HepG2 (cell line): Measurements from ENCODE around the gene PRR12. TPM values are rescaled to one million over a fixed set of nuclear protein-coding genes. Genes with fewer than 3 reads are reported as not detected.

Experiments
- ATAC-seq: fragments of 200-7000 bp; cut with Tn5 transposase; 3 replicates; pipeline ENCODE4 v1.9.1; 2020; ENCODE audit warnings: mild to moderate bottlenecking, moderate library complexity
- BruUV-seq: library from RNA; stranded (reverse); fragments of 400-500 nt; replicated peaks from 2 replicates; lab custom pipeline; 2021; lab: Mats Ljungman, UMichigan
- CTCF ChIA-PET: fragments of 300-600 bp; formaldehyde crosslinking; extraction: SDS; loops from one replicate; lab custom pipeline; 2021; ENCODE audit warnings: low total read pairs, inconsistent platforms, low intra/inter-chr PET ratio; lab: Yijun Ruan, JAX
- POLR2A ChIA-PET: fragments of 350-600 bp; sonication (Branson Sonifier 250); formaldehyde crosslinking; loops from one replicate; lab custom pipeline; 2020; ENCODE audit warnings: antibody characterized with exemption, inconsistent platforms; lab: Yijun Ruan, JAX
- DNase-seq: peaks from one replicate; pipeline ENCODE4 v3.0.0-alpha.2; 2015; ENCODE audit warnings: low spot score
- FAIRE-seq: peaks from 3 replicates; lab custom pipeline; 2011; peaks lifted over from hg19 to GRCh38; lab: Jason Lieb, UNC
- H2AFZ ChIP-seq: one replicate; pipeline ENCODE4 v1.6.1; 2011; ENCODE audit warnings: low read length, inconsistent platforms
- H3K27ac ChIP-seq: fragments of 300-600 bp; 3 replicates; pipeline ENCODE4 v1.8.0; 2011; ENCODE audit warnings: mixed run types, mild to moderate bottlenecking, mixed read lengths, low read length, inconsistent platforms; ENCODE audit not compliant: insufficient read depth; ENCODE audit errors: extremely low read length
- H3K27me3 ChIP-seq, 2 experiments: fragments of 200-600 bp in 1 of 2; 2 replicates in 1 of 2; 3 replicates in 1 of 2; pipeline versions ENCODE4 v1.6.0 to v1.8.0; 2011; ENCODE audit warnings: low read length in 2 of 2, mild to moderate bottlenecking in 2 of 2, moderate library complexity in 2 of 2, inconsistent platforms in 1 of 2; ENCODE audit not compliant: insufficient read depth in 2 of 2, control insufficient read depth in 1 of 2
- H3K36me3 ChIP-seq, 2 experiments: fragments of 200-600 bp in 1 of 2; replicated peaks in 1 of 2; 2 replicates in 1 of 2; 3 replicates in 1 of 2; pipeline versions ENCODE4 v1.5.1 to v1.8.0; 2011; ENCODE audit warnings: low read length in 2 of 2, inconsistent platforms in 1 of 2; ENCODE audit not compliant: insufficient read depth in 2 of 2, control insufficient read depth in 1 of 2
- H3K4me1 ChIP-seq: 2 replicates; pipeline ENCODE4 v1.5.1; 2012; ENCODE audit warnings: low read length, inconsistent platforms; ENCODE audit not compliant: insufficient read depth
- H3K4me2 ChIP-seq: 2 replicates; pipeline ENCODE4 v1.6.0; 2011; ENCODE audit warnings: low read depth, low read length, inconsistent platforms
- H3K4me3 ChIP-seq, 3 experiments: fragments of 200-600 bp in 1 of 3; sonication (generic), shearing (Covaris generic) in 1 of 3; replicated peaks in 1 of 3; 2 replicates each; pipeline ENCODE4 v1.5.1; 2011 to 2016; ENCODE audit warnings: low read length in 3 of 3, inconsistent platforms in 2 of 3, low read depth in 2 of 3, mild to moderate bottlenecking in 2 of 3, control low read depth in 1 of 3, mixed read lengths in 1 of 3; ENCODE audit not compliant: insufficient read depth in 1 of 3
- H3K79me2 ChIP-seq: one replicate; pipeline ENCODE4 v1.6.1; 2011; ENCODE audit warnings: low read length, inconsistent platforms; ENCODE audit not compliant: insufficient read depth
- H3K9ac ChIP-seq: 2 replicates; pipeline ENCODE4 v1.6.0; 2011; ENCODE audit warnings: mild to moderate bottlenecking, low read depth, low read length, inconsistent platforms; ENCODE audit not compliant: insufficient read depth
- H3K9me3 ChIP-seq: 2 replicates; pipeline ENCODE4 v1.5.1; 2012; ENCODE audit warnings: mild to moderate bottlenecking, low read length
- H4K20me1 ChIP-seq: 2 replicates; pipeline ENCODE4 v1.6.0; 2011; ENCODE audit warnings: inconsistent platforms, mild to moderate bottlenecking, low read length, moderate library complexity; ENCODE audit not compliant: insufficient read depth
- HDAC2 ChIP-seq: sonication (generic); formaldehyde crosslinking; IDR thresholded peaks from 2 replicates; pipeline ENCODE4 v1.4.0; 2020; ENCODE audit warnings: missing genetic modification reagents
- KDM5B ChIP-seq: sonication (generic); formaldehyde crosslinking; IDR thresholded peaks from 2 replicates; pipeline ENCODE4 v1.4.0; 2020; ENCODE audit warnings: missing genetic modification reagents, mild to moderate bottlenecking, borderline replicate concordance
- MTF2 ChIP-seq: sonication (generic); formaldehyde crosslinking; IDR thresholded peaks from 2 replicates; pipeline ENCODE4 v1.5.0; 2020; ENCODE audit warnings: missing genetic modification reagents, borderline replicate concordance
- PHF21A ChIP-seq: sonication (generic); formaldehyde crosslinking; IDR thresholded peaks from 2 replicates; pipeline ENCODE4 v1.5.0; 2020; ENCODE audit warnings: mild to moderate bottlenecking, missing genetic modification reagents
- RAD21 ChIP-seq: fragments of 450-650 bp; formaldehyde crosslinking; IDR thresholded peaks from 2 replicates; pipeline ENCODE4 v1.5.0; 2020; ENCODE audit warnings: mild to moderate bottlenecking
- RELA ChIP-seq: sonication (generic); formaldehyde crosslinking; IDR thresholded peaks from 2 replicates; pipeline ENCODE4 v1.4.0; 2020; ENCODE audit warnings: missing genetic modification reagents
- SALL2 ChIP-seq: sonication (generic); formaldehyde crosslinking; IDR thresholded peaks from 2 replicates; pipeline ENCODE4 v1.8.1; 2023; ENCODE audit warnings: mild to moderate bottlenecking, missing genetic modification reagents, inconsistent platforms
- YY1 ChIP-seq: IDR thresholded peaks from 2 replicates; pipeline ENCODE4 v1.6.1; 2011; ENCODE audit warnings: low read length, low read depth, moderate library complexity, mild to moderate bottlenecking; ENCODE audit not compliant: insufficient read depth, insufficient replicate concordance
- ZFP41 ChIP-seq: sonication (generic); formaldehyde crosslinking; IDR thresholded peaks from 2 replicates; pipeline ENCODE4 v1.4.0; 2020; ENCODE audit warnings: mild to moderate bottlenecking, missing genetic modification reagents, borderline replicate concordance
- WGBS: methylation state at CpG from one replicate; pipeline ENCODE4 v1.1.6; 2017; ENCODE audit warnings: low lambda C conversion rate; 5-methylcytosine and 5-hydroxymethylcytosine counted together
- in situ Hi-C: cut with HindIII; loops from 2 replicates; pipeline ENCODE4 v1.10.0; 2017; ENCODE audit warnings: low pct_unique_long_range_greater_than_20kb; ENCODE audit not compliant: extremely low pct_ligation_motif_present
- intact Hi-C: fragments of 100-400 bp; cut with micrococcal nuclease; formaldehyde crosslinking; loops from one replicate; pipeline ENCODE4 v1.10.0; 2022; ENCODE audit not compliant: unreplicated experiment
- polyA plus RNA-seq, 8 experiments: library from polyadenylated mRNA; depleted of rRNA in 3 of 8; stranded (reverse) in 7 of 8; unstranded in 1 of 8; fragments of >200 nt; fragmentation: Illumina TruSeq in 4 of 8; extraction: Trizol in 4 of 8; gene quantifications; 2 replicates each; pipeline versions ENCODE4 v1.2.1 to v1.2.3, GENCODE V29; 2011 to 2016; ENCODE audit warnings: low read depth in 4 of 8, missing spikeins in 1 of 8, mixed read lengths in 1 of 8; ENCODE audit not compliant: insufficient read depth in 1 of 8
- total RNA-seq, 5 experiments: library from RNA; depleted of rRNA; stranded (reverse); fragments of >200 nt; fragmentation: Illumina TruSeq; extraction: Trizol; gene quantifications; 2 replicates each; pipeline ENCODE4 v1.2.3, GENCODE V29; 2016; ENCODE audit warnings: low read depth in 1 of 5
- TF ChIP-seq, protein P1 (sequence below), 2 experiments: sonication (generic) in 1 of 2; formaldehyde crosslinking in 1 of 2; IDR thresholded peaks; 2 replicates each; pipeline versions ENCODE4 v1.4.0 to v1.6.1; 2016 to 2020; ENCODE audit warnings: borderline replicate concordance in 1 of 2, low read depth in 1 of 2, mild to moderate bottlenecking in 1 of 2, missing genetic modification reagents in 1 of 2
- TF ChIP-seq, protein P2 (sequence below): sonication (generic); formaldehyde crosslinking; IDR thresholded peaks from 2 replicates; pipeline ENCODE4 v1.8.1; 2023; ENCODE audit warnings: mild to moderate bottlenecking, missing genetic modification reagents, borderline replicate concordance
- TF ChIP-seq, protein P3 (sequence below): sonication (generic); formaldehyde crosslinking; IDR thresholded peaks from 2 replicates; pipeline ENCODE4; 2020; ENCODE audit warnings: missing genetic modification reagents, mild to moderate bottlenecking, borderline replicate concordance
- TF ChIP-seq, protein P4 (sequence below): sonication (generic); formaldehyde crosslinking; IDR thresholded peaks from 2 replicates; pipeline ENCODE4 v1.8.0; 2023; ENCODE audit warnings: mild to moderate bottlenecking, missing genetic modification reagents

PRR12 gene
- total and polyA plus RNA-seq, 2 of the 13 experiments (the other 11 are each of a cell fraction or from before 2014, with no cell fraction given): 0.62 to 1.5 TPM

DNA sequence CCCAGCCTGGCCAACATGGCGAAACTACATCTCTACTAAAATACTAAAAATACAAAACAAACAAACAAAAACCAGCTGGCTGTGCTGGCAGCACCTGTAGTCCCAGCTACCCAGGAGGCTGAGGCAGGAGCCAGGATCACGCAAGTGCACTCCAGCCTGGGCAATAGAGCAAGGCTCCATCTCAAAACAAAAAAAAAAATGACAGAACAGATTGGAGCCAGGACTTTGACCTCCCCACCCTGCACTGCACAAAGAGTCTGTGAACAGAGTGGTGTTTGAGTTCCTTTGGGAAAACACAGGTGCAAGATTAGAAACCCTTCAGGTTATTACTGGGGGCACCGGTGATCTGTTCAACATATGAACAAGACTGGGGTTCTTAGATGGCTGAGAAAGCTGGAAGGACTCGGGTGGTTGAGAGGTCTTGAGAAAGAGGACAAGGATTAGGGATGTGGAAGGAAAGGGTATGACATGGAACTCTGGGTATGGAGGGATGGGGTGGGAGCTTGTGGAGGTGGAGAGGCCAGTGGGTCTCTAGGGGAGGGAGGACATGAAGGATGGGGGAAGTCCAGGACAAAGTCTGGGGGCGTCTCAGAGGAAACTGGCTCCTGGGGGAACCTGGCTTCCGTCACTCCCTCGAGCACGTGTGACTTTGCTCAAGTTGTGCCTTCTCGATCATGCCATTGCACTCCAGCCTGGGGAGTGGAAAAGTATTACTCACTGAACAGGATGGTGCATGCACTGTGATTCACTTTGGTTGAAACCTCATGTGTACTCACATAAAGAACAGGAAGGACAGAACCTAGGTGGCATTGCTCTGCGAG is 37.3 kb upstream of the PRR12 start:
- peak; percentile 95 for FAIRE-seq
- Histone ChIP-seq H2AFZ (no peak overlapping the region), H3K4me3 (no peak overlapping the region), H3K79me2 (no peaks in the 10 kb centered on the region), H3K27me3 (no peaks in the 10 kb centered on the region), H3K4me1 (peaks cover 20% of the 10 kb centered on the region), H3K9me3 (no peaks in the 10 kb centered on the region), H3K4me2 (peak overlapping the region; percentile 27), H3K27ac (peak overlapping the region; percentile 39), H3K36me3 (peaks cover 12 to 27% of the 10 kb centered on the region in 2 experiments; a peak in 4 of 5 replicates), H4K20me1 (no peaks in the 10 kb centered on the region), H3K9ac (0 out of 2 replicates have a peak overlapping the region, but pooled peaks have one; percentile 1)
- ChIA-PET POLR2A (interaction anchor here (1.0 kb wide), 2 partner anchors 9 to 40 kb away, joined by 3 to 9 read pairs; partner anchors contain the start of gene FCGRT), CTCF (no interaction called here)
- DNase-seq: peak; percentile 79
- ATAC-seq: peak; percentile 85
- intact Hi-C loops (no loop called here), in situ Hi-C loops (no loop called here)
- 60% methylated on average over 10 of the region's 10 CpGs for WGBS
- no TSS peak for BruUV-seq
- TF ChIP-seq YY1 (no peak), HDAC2 (peak; percentile 42; the same call in 1 of the 2 replicates), PHF21A (peak; percentile 63), SALL2 (CRISPR knock-in tag) (no peak), RAD21 (no peak), ZFP41 (no peak), KDM5B (CRISPR knock-in tag) (no peak), MTF2 (no peak), RELA (CRISPR knock-in tag) (no peak)
- TF ChIP-seq, protein P1, sequence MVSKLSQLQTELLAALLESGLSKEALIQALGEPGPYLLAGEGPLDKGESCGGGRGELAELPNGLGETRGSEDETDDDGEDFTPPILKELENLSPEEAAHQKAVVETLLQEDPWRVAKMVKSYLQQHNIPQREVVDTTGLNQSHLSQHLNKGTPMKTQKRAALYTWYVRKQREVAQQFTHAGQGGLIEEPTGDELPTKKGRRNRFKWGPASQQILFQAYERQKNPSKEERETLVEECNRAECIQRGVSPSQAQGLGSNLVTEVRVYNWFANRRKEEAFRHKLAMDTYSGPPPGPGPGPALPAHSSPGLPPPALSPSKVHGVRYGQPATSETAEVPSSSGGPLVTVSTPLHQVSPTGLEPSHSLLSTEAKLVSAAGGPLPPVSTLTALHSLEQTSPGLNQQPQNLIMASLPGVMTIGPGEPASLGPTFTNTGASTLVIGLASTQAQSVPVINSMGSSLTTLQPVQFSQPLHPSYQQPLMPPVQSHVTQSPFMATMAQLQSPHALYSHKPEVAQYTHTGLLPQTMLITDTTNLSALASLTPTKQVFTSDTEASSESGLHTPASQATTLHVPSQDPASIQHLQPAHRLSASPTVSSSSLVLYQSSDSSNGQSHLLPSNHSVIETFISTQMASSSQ (IDR thresholded peaks at IDR 0.05; ENCODE audit: low read depth): no peak
- TF ChIP-seq, protein P1 (CRISPR knock-in tag; IDR thresholded peaks at IDR 0.05; ENCODE audit: borderline replicate concordance): no peak
- TF ChIP-seq, protein P2, sequence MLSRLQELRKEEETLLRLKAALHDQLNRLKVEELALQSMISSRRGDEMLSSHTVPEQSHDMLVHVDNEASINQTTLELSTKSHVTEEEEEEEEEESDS (CRISPR knock-in tag): no peak
- TF ChIP-seq, protein P3, sequence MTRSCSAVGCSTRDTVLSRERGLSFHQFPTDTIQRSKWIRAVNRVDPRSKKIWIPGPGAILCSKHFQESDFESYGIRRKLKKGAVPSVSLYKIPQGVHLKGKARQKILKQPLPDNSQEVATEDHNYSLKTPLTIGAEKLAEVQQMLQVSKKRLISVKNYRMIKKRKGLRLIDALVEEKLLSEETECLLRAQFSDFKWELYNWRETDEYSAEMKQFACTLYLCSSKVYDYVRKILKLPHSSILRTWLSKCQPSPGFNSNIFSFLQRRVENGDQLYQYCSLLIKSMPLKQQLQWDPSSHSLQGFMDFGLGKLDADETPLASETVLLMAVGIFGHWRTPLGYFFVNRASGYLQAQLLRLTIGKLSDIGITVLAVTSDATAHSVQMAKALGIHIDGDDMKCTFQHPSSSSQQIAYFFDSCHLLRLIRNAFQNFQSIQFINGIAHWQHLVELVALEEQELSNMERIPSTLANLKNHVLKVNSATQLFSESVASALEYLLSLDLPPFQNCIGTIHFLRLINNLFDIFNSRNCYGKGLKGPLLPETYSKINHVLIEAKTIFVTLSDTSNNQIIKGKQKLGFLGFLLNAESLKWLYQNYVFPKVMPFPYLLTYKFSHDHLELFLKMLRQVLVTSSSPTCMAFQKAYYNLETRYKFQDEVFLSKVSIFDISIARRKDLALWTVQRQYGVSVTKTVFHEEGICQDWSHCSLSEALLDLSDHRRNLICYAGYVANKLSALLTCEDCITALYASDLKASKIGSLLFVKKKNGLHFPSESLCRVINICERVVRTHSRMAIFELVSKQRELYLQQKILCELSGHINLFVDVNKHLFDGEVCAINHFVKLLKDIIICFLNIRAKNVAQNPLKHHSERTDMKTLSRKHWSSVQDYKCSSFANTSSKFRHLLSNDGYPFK (CRISPR knock-in tag): no peak
- TF ChIP-seq, protein P4, sequence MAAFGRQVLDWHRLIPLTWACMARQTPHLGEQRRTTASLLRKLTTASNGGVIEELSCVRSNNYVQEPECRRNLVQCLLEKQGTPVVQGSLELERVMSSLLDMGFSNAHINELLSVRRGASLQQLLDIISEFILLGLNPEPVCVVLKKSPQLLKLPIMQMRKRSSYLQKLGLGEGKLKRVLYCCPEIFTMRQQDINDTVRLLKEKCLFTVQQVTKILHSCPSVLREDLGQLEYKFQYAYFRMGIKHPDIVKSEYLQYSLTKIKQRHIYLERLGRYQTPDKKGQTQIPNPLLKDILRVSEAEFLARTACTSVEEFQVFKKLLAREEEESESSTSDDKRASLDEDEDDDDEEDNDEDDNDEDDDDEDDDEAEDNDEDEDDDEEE (CRISPR knock-in tag): no peak
